ENCODE data around the gene ZNF487.
A peak's percentile ranks its signal among the peaks of the same experiment; 100 is the strongest.

The ZNF487 gene

GRCh38 chr10:43398939-43399319 is 38.0 kb upstream of the ZNF487 start:
- H3K27ac ChIP-seq (ENCODE audit: low read depth, low read length), result peak overlapping the region; percentile 95
- H3F3A ChIP-seq (ENCODE audit: control insufficient read depth, insufficient read depth), result peaks cover 80% of the 10 kb centered on the region
- peak overlapping the region; percentile 85 for H3K4me3 ChIP-seq (ENCODE audit: low read length)
- H3K4me2 ChIP-seq (ENCODE audit: low read length), result peak overlapping the region; percentile 88
- H4K20me1 ChIP-seq (ENCODE audit: control insufficient read depth, insufficient read depth, low read depth, low read length), result peaks cover 51% of the 10 kb centered on the region
- H3K27me3 ChIP-seq (ENCODE audit: control insufficient read depth, low read length), result no peaks in the 10 kb centered on the region
- H3K79me2 ChIP-seq (ENCODE audit: control insufficient read depth, low read length), result peaks cover 99% of the 10 kb centered on the region
- peaks cover 87% of the 10 kb centered on the region for H3K4me1 ChIP-seq (ENCODE audit: control insufficient read depth, low read length)
- no peaks in the 10 kb centered on the region for H3K9me3 ChIP-seq (ENCODE audit: control insufficient read depth, insufficient read depth, low read length)
- no peaks in the 10 kb centered on the region for H3K9me2 ChIP-seq (replicated peaks; ENCODE audit: control insufficient read depth, low read length)
- peaks cover 92% of the 10 kb centered on the region for H3K36me3 ChIP-seq (ENCODE audit: control insufficient read depth, low read length)
- TF ChIP-seq CTCF (IDR thresholded peaks at IDR 0.05; ENCODE audit: low read depth, low read length, poor library complexity, severe bottlenecking) (no peak), EZH2phosphoT487 (IDR thresholded peaks at IDR 0.05; ENCODE audit: borderline replicate concordance, low read length) (no peak)

- Histone ChIP-seq H3K27me3 (ENCODE audit: control insufficient read depth, low read length) (no peaks in the 10 kb centered on the region), H3K4me2 (ENCODE audit: low read length) (peak overlapping the region; percentile 88), H3K36me3 (ENCODE audit: control insufficient read depth, low read length) (peaks cover 92% of the 10 kb centered on the region), H3K79me2 (ENCODE audit: control insufficient read depth, low read length) (peaks cover 99% of the 10 kb centered on the region), H3K27ac (ENCODE audit: low read depth, low read length) (peak overlapping the region; percentile 95), H4K20me1 (ENCODE audit: control insufficient read depth, insufficient read depth, low read depth, low read length) (peaks cover 53% of the 10 kb centered on the region), H3K9me3 (ENCODE audit: control insufficient read depth, insufficient read depth, low read length) (no peaks in the 10 kb centered on the region), H3F3A (ENCODE audit: control insufficient read depth, insufficient read depth) (peaks cover 79% of the 10 kb centered on the region), H3K4me3 (ENCODE audit: low read length) (peak overlapping the region; percentile 85), H3K4me1 (ENCODE audit: control insufficient read depth, low read length) (peaks cover 87% of the 10 kb centered on the region), H3K9me2 (replicated peaks; ENCODE audit: control insufficient read depth, low read length) (no peaks in the 10 kb centered on the region)
- TF ChIP-seq CTCF (IDR thresholded peaks at IDR 0.05; ENCODE audit: low read depth, low read length, poor library complexity, severe bottlenecking) (no peak), EZH2phosphoT487 (IDR thresholded peaks at IDR 0.05; ENCODE audit: borderline replicate concordance, low read length) (no peak)
These were observed 37.3 kb upstream of the ZNF487 start for GRCh38 chr10:43399320-43400310.

- H3K9me2 ChIP-seq (replicated peaks; ENCODE audit: control insufficient read depth, low read length), result no peaks in the 10 kb centered on the region
- TF ChIP-seq EZH2phosphoT487 (IDR thresholded peaks at IDR 0.05; ENCODE audit: borderline replicate concordance, low read length) (no peak), CTCF (IDR thresholded peaks at IDR 0.05; ENCODE audit: low read depth, low read length, poor library complexity, severe bottlenecking) (no peak)
- H3K36me3 ChIP-seq (ENCODE audit: control insufficient read depth, low read length), result peaks cover 93% of the 10 kb centered on the region
- H4K20me1 ChIP-seq (ENCODE audit: control insufficient read depth, insufficient read depth, low read depth, low read length), result peaks cover 45% of the 10 kb centered on the region
- peaks cover 99% of the 10 kb centered on the region for H3K79me2 ChIP-seq (ENCODE audit: control insufficient read depth, low read length)
- peak overlapping the region; percentile 85 for H3K4me3 ChIP-seq (ENCODE audit: low read length)
- H3K4me1 ChIP-seq (ENCODE audit: control insufficient read depth, low read length), result peaks cover 79% of the 10 kb centered on the region
- no peaks in the 10 kb centered on the region for H3K9me3 ChIP-seq (ENCODE audit: control insufficient read depth, insufficient read depth, low read length)
- peak overlapping the region; percentile 95 for H3K27ac ChIP-seq (ENCODE audit: low read depth, low read length)
- H3K27me3 ChIP-seq (ENCODE audit: control insufficient read depth, low read length), result no peaks in the 10 kb centered on the region
- peaks cover 79% of the 10 kb centered on the region for H3F3A ChIP-seq (ENCODE audit: control insufficient read depth, insufficient read depth)
- H3K4me2 ChIP-seq (ENCODE audit: low read length), result peak overlapping the region; percentile 88
These were observed 35.3 kb upstream of the ZNF487 start for GRCh38 chr10:43401627-43402026.

Measured in DOHH2 (cell line).